GM04504 (cell line): ENCODE measurements around the gene SYCE3.
A peak's percentile ranks its signal among the peaks of the same experiment; 100 is the strongest.
"Not testable (repeated sequence)": the region's sequence is repeated elsewhere in the genome, so short reads cannot be mapped to it uniquely, and the experiment has no call there.

Experiments
- DNase-seq: peaks from one replicate; pipeline ENCODE4 v3.0.0-alpha.2; 2012; ENCODE audit warnings: low read depth

Gene SYCE3

GRCh38 chr22:50520184-50520583 lies 42.5 kb downstream of the SYCE3 start:
- DNase-seq, result not testable (repeated sequence)

- no peak for DNase-seq
Measured at GRCh38 chr22:50519151-50519550, 43.6 kb downstream of the SYCE3 start.

DNA sequence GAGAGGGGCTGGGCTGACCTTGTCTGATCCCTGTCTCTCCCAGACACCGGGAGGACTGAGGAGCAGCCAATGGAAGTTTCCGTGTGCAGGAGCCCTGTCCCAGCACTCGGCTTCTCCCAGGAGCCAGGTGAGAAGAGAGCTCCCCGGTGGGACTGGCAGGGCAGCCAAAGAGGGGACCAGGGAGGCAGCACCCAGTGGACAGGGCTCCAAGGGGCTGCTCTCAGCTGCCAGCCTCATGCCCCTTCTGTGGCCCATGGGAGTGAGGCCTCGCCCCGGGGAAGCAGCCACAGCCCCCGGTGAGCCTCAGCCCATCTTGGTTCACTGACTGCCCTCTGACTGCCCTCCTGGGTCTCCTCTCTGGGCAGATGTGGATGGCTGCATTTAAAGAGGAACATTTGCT lies 44.1 kb downstream of the SYCE3 start:
- DNase-seq, result no peak

DNA sequence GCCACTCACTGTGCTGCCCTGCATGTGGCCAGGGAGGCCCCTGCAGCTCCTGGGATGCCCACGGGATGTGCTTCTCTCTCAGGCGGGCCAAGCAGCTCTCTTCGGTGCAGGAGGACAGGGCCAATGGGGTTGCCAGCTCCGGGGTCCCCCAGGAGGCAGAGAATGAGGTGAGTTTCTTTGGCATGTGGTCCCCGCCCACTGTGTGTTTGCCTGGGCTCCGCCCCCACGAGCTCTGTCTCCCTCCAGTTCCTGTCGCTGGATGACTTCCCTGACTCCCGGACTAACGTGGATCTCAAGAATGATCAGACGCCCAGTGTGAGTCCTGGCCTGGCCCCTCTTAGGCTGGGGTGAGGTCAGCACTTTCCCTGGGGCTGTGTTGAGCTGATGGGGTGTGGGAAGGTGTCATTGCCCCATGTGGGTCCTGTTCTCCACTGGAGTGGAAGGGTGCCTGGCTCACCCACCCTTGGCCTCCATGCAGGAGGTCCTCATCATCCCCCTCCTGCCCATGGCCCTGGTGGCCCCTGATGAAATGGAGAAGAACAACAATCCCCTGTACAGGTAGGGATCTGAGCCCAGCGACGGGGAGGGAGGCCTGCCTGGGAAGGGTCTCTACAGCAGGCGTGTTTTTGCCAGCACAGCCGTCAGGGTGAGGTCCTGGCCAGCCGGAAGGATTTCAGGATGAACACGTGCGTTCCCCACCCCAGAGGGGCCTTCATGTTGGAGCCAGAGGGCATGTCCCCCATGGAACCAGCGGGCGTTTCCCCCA lies 45.0 kb downstream of the SYCE3 start:
- no peak for DNase-seq

DNA sequence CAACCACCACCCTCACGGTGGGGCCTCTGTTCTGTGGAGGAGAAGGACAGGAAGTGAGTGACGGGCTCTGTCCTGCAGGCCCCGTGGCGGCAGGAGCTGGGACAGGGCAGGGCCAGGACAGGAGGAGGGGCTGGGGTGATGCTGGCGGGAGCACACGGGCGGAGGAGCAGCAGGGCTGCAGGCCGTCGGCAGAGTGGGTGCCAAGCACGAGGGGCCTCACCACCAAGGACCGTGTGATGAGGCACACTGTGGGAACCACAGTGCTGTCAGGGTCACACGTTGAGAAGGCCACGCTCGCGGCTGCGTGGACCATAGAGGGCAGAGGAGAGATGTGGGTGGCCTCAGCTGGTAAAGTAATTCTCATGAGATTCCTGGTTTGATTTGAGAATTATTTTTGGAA lies 45.8 kb downstream of the SYCE3 start:
- DNase-seq, result no peak

GRCh38 chr22:50516068-50516467 lies 46.7 kb downstream of the SYCE3 start:
- DNase-seq, result no peak

GRCh38 chr22:50513175-50513574 lies 49.5 kb downstream of the SYCE3 start:
- no peak for DNase-seq

DNA sequence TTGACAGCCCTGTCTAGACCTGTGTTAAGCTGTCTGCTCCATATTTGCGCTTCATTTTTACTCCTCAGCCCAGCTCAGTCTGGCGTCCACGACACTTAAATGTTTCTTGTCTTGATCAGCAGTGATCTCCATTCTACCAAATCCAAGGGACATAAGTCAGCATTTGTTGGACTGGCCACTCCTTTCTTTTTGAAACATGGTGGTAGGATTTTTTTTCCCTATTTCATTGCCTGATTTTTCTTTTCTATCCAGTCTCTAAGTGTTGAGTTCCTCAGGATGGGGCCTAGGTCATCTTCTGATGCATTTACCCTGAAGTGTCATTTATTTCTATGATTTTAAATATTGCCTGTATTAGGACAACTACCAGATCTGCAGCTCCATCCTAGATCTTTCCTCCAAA lies 53.8 kb downstream of the SYCE3 start:
- DNase-seq, result no peak

- DNase-seq, result peak; percentile 92
Measured at GRCh38 chr22:50507991-50508884, 54.5 kb downstream of the SYCE3 start, which contains the start of gene NCAPH2. NCAPH2 (plus strand) TSS chr22:50508224; CDS start chr22:50508338, 114 bp downstream.

GRCh38 chr22:50507421-50507990 lies 55.2 kb downstream of the SYCE3 start, which contains the start of gene LMF2:
LMF2 (minus strand) TSS chr22:50507702; CDS start chr22:50507675, 27 bp downstream.
- DNase-seq, result no peak

DNA sequence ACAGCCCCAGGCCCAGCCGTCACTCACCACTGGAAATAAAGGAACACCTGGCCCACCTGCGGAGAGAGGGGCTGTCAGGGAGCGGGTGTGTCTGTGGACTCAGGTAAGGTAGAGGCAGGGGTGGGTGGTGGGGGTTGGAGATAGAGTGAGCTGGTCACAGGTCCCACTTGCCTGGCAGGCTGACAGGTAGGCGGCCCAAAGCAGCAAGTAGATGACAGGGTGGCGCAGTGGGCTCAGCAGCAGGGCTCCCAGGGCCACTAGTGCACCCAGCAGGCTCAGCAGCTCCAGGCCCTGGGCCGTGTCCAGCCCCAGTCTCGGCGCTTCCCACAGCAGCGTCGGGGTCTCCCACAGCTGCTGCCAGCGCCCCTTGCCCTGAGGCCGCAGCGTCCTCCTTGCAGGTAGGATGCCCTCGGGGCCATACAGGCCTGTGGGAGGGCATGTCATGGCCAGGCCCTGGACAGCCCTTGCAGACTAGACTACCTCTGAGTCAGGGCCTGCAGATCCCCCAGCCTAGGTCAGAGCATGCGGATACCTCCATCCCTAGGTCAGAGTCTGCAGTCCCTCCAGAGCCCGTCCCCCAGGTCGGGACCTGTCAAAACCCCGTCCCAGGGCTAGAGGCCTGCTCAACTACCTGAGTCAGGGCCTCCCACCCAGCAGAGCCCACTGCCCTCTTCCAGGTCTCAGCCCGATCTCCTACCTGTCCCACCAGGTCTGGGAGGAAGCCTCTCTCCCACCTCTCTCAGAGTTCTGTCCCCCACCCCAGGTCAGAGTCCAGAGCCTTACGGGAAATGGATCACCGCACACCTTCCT lies 55.9 kb downstream of the SYCE3 start:
- no peak for DNase-seq

GRCh38 chr22:50505776-50506610 lies 56.7 kb downstream of the SYCE3 start:
- no peak for DNase-seq

GRCh38 chr22:50505276-50505775 lies 57.4 kb downstream of the SYCE3 start:
- no peak for DNase-seq

DNA sequence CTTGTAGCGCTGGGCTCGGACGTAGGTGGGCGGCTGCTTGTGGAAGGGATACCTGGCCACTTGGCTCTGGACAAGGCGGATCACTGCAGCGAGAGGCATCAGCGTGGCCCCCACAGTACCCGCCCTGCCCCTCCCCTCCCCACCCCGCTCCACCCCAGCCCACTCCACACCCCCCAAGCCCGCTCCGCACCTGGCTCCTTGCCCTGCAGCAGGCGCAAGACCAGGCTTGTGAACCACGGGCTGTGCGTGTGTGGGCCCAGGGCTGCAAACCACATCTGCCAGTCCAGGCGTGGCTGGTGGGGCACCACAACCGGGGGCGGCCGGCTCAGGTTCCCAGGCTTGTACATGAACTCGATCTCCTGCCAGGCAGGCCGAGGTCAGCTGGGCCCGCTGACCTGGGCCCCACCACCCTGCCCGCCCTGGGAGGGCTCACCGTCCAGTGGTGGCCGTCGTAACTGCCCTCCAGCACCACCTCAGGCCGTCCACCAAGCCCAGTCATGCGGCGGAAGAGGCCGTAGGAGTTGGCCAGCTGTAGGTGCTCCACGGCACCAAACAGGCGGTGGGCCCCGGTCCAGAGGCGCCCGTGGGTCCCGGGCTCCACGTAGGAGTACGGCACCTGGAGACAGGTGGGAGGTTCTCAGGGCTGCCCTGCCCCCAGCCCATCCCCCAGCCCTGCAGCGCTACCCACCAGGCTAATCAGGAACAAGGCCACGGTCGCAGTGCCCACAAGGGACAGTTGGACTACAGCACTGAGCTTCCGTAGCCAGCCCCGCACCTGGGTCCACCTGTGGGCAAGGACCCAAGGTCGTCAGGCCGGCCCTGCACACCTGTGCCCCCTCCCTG lies 58.1 kb downstream of the SYCE3 start:
- no peak for DNase-seq

GRCh38 chr22:50503475-50504145 lies 59.1 kb downstream of the SYCE3 start:
- no peak for DNase-seq

GRCh38 chr22:50502628-50503474 lies 59.9 kb downstream of the SYCE3 start:
- no peak for DNase-seq

- no peak for DNase-seq
Measured at GRCh38 chr22:50502096-50502495, 60.6 kb downstream of the SYCE3 start.
